Measurements from ENCODE around the gene ARF3.

Gene ARF3

DNA sequence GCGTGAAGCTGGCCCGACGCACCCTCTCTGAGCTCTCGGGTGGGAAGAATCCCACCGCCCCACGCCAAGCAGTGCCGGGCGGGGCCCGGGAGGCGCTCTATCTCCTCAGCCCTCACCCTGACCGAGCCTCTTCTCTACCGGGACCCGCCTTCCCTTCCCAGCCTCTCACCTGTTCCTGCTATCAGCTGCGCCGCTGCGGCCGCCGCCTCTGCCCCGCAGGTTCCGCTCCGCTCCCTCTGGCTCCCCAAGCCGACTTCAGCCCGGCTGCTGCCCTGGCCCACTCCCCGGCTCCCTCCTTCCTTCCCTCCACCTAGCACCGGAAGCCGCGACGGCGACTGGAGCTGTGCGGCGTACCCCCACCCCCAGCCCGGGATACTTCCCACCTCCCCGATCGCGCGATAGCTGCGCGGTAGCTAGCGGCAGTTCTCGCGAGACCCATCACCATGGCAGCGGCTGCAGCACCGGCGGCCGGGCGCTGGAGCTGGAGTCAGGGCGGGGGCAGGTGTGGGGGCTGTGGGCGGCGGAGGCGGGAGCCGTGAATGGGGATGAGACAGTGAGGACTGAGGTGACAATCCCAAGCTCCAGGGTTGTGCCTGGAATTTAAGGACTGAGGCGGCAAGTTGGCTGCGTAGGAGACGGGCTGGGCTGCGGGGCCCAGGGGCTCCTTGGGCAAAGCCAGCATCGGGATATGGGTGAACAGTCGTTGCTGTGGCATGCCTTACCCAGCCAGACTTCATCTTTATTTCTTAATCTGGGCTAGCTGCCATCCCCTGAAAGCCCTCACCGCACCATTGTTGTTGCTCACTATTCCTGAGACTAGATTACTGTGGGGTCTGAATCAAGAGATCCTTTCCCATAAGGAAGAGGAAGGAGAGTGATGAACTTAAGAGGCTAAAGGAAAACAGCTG is at the start of gene ARF3:
Gene ARF3 (minus strand): TSS at position 347 of the 908 bp plus-strand sequence. CDS start 16,392 bp downstream, outside the sequence.
- peak; percentile 89 to 96 for DNase-seq

GRCh38 chr12:49000346-49000745 is 43.1 kb upstream of the ARF3 start:
- no peak for DNase-seq

GRCh38 chr12:48999371-49000131 is 42.3 kb upstream of the ARF3 start, which contains the start of gene DDN:
Gene DDN (minus strand): TSS chr12:48999375. CDS start chr12:48999287, 88 bp downstream.
- peak in 1 of 2 experiments; percentile 32 for DNase-seq

DNA sequence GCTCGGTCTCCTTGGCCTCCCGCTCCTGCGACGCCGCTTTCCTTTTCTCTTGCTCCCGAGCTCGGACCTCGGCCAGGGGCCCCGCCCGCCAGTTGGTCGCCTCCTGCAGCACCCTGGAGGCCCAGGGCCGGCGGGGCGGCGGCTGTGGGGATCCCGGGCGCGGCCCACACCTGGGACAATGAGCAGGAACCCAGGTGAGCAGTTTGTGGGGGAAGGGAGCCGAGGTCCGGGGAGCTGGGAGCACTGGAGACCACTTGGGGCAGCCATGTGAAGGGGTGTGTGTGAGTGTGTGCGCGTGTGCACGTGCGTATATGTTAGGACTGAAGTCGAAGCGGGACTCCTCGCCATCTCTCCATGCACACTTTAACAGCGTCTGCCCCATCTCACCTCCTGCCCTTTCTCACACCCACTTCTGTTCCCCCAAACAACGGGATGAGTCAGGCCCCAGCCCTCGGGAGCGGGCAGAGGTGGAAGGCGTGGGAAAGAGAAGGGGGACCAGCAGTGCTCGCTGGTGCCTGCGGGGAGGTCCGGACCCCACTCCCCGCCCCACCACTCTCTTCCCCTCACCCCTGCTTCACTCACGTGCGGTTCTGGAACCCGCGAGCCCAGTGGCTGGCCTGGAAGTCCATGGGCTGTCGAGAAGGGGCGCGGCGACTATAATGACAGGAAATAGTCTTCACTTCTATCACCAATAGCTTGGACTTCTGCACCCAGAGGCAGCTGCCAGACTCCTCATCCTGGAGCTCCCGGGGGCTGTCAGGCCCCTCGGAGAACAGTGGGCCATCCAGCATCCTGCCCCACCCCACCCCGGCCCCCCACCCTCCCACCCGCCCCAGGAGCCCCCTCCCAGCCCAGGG is 41.4 kb upstream of the ARF3 start:
- DNase-seq: no peak

DNA sequence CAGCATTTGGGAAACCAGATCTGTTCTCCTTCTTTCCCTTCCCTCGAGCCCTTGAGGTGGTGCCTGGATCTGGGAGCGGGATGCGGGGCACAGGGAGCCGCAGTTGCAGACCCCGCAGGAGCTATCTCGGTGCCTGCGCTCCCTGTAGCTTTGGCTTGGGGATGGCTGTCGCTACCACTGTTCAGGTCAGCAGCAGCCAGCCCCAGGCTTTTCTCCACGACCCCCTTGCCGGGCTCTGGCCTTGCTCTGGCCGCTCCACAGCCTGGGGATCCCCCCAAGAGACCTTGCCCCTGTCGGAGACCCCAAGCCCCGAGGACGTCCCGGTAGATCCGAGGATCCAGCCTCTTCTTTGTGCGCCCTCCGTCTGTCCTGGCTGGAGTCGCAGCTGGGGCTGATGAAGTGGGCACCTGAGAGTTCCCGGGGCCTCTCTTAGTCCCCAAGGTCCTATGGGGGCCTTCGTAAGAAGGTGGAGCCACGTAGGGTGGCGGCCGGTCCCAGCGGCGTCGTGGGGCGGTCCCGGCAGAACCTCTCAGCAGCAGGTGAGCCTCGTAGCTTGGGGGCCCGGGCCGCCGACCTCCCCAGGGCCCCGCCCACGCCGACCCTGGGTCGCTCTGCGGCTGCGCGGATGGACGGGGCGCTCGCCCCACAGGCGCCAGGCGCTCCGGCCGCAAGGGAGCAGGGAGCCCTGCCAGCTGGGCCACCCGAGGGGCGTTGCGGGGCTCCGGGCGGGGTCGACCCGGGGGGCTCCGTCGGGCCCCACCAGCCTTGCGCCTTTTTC is 40.6 kb upstream of the ARF3 start:
- DNase-seq: no peak

DNA sequence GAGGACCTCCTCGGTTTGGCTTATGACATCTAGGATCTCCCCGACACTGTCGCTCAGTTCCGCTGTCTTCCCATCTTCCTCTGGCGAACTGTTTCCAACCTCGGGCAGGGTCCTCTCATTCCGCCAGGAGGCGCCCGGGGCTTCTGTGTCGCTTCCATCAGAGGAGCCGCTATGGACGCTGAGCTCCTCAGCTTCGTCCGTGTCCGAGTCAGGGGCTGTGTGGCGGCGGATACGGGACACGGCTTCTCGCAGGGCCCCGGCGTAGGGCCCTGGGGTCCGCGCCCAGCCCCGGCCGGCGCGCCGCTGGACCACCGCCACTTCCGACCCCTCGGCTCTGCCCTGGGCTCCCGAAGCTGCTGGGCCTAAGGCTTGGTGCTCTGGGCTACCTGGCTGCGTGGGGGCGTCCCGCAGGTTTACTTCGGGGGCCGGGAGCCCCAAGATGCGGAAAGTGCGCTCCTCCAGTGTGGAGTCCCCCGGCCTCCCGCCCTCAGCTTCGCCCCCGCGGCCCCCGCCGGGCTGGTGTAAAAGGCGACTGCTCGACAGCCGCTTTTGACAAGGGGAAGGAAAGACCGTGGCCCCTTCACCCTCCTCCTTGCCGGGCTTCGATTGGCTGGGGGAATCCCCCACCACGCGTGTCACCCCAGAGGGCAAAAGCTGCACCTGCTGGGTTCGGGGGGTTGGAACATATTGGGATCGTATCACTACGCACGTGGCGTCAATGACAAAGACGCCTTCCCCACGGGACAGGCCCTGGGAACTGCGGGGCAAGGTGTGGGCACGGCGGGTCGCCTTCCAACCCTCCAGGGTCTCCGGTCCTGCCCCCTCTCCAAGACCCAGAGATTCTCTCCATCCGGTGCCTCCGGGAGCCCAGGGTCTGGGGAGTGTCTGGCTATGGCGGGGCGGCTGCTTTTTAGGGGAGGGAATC is 39.8 kb upstream of the ARF3 start:
- peak; percentile 44 to 47 for DNase-seq

- DNase-seq: peak; percentile 56 to 69
These were observed 38.0 kb upstream of the ARF3 start for GRCh38 chr12:48995086-48995879.

- no peak for DNase-seq
These were observed 37.2 kb upstream of the ARF3 start for GRCh38 chr12:48994224-48995085.

DNA sequence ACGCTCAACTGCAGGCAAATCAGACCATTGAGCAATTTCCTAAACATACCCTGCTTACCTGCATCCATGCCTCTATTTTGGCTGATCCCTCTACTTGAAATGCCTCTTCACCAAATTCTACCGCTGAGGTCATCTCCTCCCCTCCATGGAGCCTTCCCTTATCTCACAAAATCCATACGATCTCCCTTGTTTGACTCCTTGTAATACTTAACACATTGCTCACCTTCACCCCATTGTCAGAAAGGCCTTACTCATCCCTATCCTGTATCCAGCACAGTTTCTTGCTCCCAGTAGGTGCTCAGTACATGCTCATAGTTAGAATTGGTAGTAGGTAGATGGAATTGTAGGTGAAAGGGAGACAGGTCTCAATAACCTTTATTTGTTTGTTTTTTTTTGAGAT is 36.5 kb upstream of the ARF3 start:
- no peak for DNase-seq

- DNase-seq: no peak
These were observed 34.2 kb upstream of the ARF3 start for GRCh38 chr12:48991247-48992050.

- DNase-seq: no peak
These were observed 33.3 kb upstream of the ARF3 start for GRCh38 chr12:48990552-48990951.

GRCh38 chr12:48988030-48988649 is 30.9 kb upstream of the ARF3 start:
- DNase-seq: peak; percentile 13 to 16

DNA sequence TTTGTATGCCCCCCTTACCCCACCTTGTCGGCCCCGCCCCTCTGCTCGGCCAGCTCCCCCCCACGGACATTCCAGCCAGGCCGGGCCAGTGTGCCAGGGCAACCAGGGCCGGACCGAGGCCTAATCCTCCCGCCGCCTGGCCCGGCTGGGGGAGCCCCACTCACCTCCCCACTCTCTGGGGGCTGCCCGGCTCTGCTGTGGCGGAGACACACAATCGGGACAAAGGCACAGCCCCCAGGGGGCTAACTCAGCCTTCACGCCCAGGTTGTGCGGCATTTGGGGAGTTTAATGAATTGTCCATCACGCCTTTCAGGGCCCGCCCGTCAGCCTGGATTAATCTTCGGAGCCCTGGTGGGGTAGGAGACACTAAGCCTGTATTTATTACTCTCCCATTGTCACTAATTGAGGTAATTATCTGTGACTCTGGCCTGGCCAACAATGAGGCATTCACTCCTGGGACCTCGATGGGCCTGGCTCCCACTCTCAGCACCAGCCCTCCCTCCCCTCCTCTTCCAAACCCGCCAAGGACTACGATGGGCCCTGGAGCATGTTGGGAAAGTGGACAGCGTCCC is 29.5 kb upstream of the ARF3 start:
- no peak for DNase-seq

DNA sequence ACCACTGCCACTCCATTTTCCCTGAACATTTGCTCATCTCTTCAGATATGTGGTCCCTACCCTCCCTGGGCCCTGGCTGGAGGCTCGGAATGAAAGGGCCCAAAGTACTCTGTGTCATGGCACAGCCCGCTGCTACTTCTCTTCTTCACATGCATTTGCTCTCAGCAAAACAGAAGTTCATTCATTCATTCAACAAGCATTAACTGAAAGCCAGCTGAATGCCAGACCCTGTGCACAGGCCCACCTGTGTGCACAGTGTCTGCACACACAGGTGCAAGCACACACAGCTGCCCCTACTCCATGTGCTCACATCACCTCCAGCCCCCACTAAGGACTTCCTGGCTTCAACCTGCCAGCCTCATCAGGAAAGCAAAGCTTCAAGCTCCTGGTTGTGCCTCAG is 28.6 kb upstream of the ARF3 start:
- DNase-seq: no peak

GRCh38 chr12:48985475-48985897 is 28.2 kb upstream of the ARF3 start:
- no peak for DNase-seq

GRCh38 chr12:48982397-48983080 is 25.3 kb upstream of the ARF3 start:
- no peak for DNase-seq

DNA sequence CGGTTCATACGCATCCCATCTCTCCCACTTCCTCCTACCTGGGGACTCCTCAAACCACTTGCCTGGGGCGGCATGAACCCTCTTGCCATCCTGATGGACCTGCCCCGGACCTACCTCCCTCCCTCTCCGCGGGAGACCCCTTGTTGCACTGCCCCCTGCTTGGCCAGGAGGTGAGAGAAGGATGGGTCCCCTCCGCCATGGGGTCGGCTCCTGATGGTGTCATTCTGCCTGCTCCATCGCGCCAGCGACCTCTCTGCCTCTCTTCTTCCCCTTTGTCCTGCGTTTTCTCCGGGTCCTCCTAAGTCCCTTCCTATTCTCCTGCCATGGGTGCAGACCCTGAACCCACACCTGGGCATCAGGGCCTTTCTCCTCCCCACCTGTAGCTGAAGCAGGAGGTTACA is 24.5 kb upstream of the ARF3 start:
- DNase-seq: no peak

Measured in NCI-H187 (cell line).